ENCODE data around the gene HMX3. TPM values are rescaled to one million over a fixed set of nuclear protein-coding genes. Genes with fewer than 3 reads are reported as not detected.

HMX3 gene
- total RNA-seq, 2 donors from 2014 or later = 0.21 TPM; not detected in 1

DNA sequence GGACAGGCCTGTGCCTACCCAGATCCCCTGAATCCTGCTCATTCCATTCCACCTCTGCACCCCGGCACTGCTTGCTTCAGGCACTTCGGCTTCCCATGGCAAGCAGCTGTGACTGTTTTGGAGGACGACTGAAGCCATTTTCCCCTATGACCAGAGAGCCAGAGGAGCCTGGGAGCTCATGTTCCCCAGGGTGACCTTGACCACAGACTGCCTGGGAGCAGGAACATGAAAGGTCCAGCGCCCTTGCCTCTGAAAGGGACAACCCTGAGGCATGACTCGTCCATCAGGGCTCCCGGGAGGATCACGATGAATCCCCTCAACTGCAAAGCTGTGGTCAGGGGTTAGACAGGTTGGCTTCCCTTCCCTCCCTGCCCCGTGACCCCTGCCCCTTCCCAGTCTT, 16.7 kb upstream of the HMX3 start:
- Mint-ChIP-seq H3K36me3 (ENCODE audit: low read depth) (no peaks in the 10 kb centered on the region), H3K4me1 (no peaks in the 10 kb centered on the region), H3K27ac (no peak overlapping the region), H3K4me3 (no peak overlapping the region), H3K9me3 (no peaks in the 10 kb centered on the region), H3K27me3 (peaks cover 52% of the 10 kb centered on the region)
- ATAC-seq (replicated peaks) = no peak

DNA sequence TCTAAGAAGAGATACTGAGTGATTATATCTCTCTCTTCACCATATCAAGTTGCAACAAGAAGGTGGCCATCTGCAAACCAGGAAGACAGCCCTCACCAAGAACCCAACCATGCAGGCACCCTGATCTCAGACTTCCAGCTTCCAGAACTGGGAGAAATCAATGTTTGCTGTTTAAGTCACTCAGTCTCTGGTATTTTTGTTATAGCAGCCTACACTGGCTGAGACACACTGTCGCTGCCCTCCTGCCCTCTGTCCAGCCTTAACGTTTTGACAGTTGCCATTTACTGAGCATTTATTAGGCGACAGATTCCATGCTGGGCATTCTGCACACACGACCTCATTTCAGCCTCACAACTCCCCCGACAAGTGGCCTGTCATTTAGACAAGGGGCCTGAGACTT, 9.5 kb upstream of the HMX3 start:
- peaks cover 59% of the 10 kb centered on the region for H3K27me3 Mint-ChIP-seq
- ATAC-seq (replicated peaks) = no peak
- H3K36me3 Mint-ChIP-seq (ENCODE audit: low read depth) = no peaks in the 10 kb centered on the region
- H3K4me1 Mint-ChIP-seq = no peaks in the 10 kb centered on the region
- H3K27ac Mint-ChIP-seq = no peak overlapping the region
- no peak overlapping the region for H3K4me3 Mint-ChIP-seq
- no peaks in the 10 kb centered on the region for H3K9me3 Mint-ChIP-seq

DNA sequence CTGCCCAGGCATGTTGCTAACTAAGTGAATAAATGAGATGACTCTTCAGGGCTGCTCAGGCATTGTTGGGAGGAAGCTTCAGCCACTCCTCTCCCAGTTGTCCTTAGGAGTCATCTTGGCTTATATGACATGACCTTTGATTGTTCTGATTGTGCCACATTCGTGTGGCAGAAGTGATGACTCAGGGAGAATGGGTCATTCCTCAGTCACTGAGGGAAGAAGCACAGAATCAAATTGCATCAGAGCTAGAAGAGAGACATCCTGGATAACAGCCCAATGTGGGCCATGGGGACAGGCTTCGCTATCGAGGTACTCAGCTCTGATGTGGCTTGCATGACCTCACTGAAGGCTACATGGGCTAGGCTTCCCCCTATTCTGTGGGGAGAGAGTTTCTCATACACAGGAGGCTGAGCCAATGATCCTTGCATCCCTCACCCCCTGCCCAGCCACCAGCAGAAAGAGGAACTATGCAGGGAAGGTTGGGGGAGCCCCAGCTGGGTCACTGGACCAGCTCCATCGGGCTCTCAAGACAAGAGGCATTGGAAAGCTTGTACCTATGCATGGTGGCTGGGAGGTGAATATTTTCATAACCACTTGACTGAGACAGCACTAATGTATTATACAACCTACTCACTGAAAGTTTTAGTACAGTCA, 6.0 kb upstream of the HMX3 start:
- H3K9me3 Mint-ChIP-seq = no peaks in the 10 kb centered on the region
- H3K27me3 Mint-ChIP-seq = peaks cover 71% of the 10 kb centered on the region
- ATAC-seq (replicated peaks) = peak; percentile 38
- peaks cover 10% of the 10 kb centered on the region for H3K4me1 Mint-ChIP-seq
- no peaks in the 10 kb centered on the region for H3K36me3 Mint-ChIP-seq (ENCODE audit: low read depth)
- no peak overlapping the region for H3K27ac Mint-ChIP-seq
- H3K4me3 Mint-ChIP-seq = no peak overlapping the region

DNA sequence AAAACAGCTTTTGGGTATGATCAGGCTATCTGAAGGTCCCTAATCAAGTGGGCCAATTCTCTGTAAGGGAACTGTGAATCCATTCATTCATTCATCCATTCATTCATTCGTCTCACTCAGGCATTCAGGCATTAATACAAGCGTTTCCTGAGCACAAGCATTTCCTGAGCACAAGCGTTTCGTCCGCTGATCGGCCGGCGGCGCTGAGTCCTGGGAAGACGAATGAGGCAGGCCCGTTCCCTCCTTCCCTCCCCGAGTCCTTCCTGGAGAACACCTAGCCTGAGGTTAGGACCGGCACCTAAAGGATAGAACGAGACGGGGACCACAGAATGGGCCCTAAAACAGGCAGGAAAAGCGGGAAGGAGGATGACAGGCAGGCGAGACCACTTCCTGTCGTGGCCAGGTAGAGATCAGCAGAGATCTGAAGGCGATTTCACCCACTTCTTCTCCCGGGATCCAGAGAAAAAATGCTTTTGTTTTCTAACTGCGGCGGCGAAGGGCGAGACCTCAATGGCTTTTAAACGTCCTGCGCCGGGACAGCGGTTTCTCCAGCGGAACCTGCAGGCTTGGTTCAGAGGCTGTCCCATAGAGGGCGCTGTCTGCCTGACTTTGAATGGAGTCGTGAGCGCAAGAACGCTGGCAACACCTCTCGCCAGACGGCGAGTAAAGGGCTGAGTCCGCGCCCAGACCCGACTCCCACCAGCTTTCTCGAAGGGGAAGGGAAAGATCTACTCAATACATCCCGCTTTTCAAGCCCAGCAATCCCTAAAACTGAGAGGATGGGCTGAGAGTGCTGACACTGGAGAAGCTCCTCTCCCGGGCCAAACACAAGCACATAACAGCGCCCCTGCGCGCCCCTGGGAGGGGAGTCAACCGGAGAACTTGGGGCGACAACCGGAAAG, 2.9 kb upstream of the HMX3 start:
- ATAC-seq (replicated peaks) = peak; percentile 83
- no peak overlapping the region for H3K27ac Mint-ChIP-seq
- H3K9me3 Mint-ChIP-seq = no peaks in the 10 kb centered on the region
- peaks cover 6% of the 10 kb centered on the region for H3K36me3 Mint-ChIP-seq (ENCODE audit: low read depth)
- H3K4me3 Mint-ChIP-seq = peak overlapping the region; percentile 67
- H3K4me1 Mint-ChIP-seq = peaks cover 10% of the 10 kb centered on the region
- H3K27me3 Mint-ChIP-seq = peaks cover 56% of the 10 kb centered on the region

DNA sequence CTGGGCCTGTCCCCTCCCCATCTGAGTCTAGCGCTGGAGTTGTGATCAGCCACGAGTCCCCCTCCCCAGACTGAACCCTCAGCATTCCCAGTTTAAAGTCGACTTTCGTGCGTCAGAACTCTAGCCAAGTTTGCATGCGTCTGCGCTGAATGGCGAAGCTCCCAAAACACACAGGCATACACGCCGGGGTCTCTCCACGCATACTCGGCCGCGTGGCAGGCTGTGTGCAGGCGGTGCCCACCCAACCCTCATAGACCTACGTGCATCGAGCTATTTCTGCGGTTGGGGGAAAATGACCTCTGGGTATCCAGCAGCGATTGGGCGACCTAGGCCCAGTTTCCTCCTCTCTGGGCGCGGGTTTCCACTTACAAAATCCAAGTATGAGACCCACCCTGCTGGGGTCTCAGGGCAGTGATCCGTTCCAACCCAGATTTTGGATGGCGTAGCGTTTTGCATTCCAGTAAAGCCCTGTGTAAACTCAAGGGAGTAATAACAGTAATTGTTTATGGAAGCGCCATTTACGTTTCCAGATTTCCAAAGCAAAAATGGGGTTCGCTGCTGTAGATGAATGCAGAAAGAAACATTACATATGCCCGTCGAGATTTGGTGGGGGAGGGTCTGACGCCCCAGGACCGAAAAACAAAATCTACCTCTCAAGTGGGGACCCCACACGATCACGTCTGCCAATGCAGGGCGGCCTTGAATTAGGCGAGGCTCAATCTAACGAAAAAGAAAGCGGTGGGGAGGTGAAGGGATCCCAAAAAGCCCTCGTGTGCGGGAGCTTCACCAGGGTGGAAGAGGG, 2.0 kb upstream of the HMX3 start:
- no peak for ATAC-seq (replicated peaks)
- H3K4me3 Mint-ChIP-seq = peak overlapping the region; percentile 67
- H3K27ac Mint-ChIP-seq = no peak overlapping the region
- H3K4me1 Mint-ChIP-seq = peaks cover 10% of the 10 kb centered on the region
- H3K9me3 Mint-ChIP-seq = no peaks in the 10 kb centered on the region
- H3K36me3 Mint-ChIP-seq (ENCODE audit: low read depth) = peaks cover 12% of the 10 kb centered on the region
- peaks cover 56% of the 10 kb centered on the region for H3K27me3 Mint-ChIP-seq

DNA sequence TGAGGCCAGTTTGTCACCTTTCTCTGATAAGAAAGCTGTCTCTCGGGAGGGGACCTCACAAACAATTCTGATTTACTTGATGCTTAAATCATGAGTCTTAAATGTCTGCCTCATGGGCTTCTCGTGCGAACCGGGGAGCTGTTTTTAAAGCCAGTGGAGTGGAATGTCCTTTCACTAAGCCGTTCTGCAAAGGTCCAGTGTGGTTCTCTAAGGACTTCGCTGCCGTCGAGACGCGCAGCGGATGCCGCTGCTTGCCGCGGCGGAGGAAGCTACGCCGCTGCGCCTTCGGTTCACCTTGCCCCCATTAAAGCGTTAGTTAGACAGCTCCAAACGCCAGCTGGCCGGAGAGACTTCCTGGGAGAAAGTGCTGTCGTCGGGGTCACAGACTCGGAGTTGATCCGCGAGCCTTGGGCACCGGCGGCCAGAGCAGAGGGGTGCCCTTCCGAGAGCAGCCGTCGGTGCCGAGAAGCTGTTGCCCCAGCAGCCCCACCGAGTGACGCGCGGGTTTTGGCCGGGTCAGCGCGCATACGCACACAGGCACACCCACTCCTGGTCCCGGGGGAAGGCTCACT, 1.3 kb upstream of the HMX3 start:
- peaks cover 10% of the 10 kb centered on the region for H3K4me1 Mint-ChIP-seq
- no peak for ATAC-seq (replicated peaks)
- no peaks in the 10 kb centered on the region for H3K9me3 Mint-ChIP-seq
- peaks cover 16% of the 10 kb centered on the region for H3K36me3 Mint-ChIP-seq (ENCODE audit: low read depth)
- no peak overlapping the region for H3K27ac Mint-ChIP-seq
- peaks cover 58% of the 10 kb centered on the region for H3K27me3 Mint-ChIP-seq
- H3K4me3 Mint-ChIP-seq = peak overlapping the region; percentile 67

DNA sequence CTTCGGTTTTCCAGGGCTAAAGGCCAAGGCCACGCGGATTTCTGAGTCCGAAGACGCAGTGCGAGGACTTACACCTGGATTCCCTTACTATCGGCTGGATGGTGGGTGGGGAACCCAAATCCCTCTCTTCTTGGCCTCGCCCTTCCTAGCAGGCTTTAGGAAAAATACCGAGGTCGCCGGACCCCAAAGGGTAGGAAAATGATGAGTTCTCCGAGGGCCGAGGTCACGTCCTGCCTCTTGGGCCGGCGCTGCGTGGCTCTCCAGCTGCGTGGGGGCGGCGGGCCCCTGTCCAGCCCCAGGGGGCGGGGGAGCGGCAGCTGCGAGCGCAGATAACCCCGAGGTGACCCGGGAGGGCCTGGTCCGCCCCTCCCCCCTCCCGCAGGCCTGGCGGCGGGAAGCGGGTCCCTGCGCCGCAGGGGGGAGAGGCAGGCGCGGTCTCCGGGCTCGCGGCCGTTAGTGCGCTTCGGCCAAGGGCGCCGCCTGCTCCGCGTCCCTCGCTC, 805 bp upstream of the HMX3 start:
- Mint-ChIP-seq H3K27me3 (peaks cover 57% of the 10 kb centered on the region), H3K4me3 (peak overlapping the region; percentile 67), H3K27ac (no peak overlapping the region), H3K36me3 (ENCODE audit: low read depth) (peaks cover 19% of the 10 kb centered on the region), H3K9me3 (no peaks in the 10 kb centered on the region), H3K4me1 (peaks cover 10% of the 10 kb centered on the region)
- no peak for ATAC-seq (replicated peaks)

DNA sequence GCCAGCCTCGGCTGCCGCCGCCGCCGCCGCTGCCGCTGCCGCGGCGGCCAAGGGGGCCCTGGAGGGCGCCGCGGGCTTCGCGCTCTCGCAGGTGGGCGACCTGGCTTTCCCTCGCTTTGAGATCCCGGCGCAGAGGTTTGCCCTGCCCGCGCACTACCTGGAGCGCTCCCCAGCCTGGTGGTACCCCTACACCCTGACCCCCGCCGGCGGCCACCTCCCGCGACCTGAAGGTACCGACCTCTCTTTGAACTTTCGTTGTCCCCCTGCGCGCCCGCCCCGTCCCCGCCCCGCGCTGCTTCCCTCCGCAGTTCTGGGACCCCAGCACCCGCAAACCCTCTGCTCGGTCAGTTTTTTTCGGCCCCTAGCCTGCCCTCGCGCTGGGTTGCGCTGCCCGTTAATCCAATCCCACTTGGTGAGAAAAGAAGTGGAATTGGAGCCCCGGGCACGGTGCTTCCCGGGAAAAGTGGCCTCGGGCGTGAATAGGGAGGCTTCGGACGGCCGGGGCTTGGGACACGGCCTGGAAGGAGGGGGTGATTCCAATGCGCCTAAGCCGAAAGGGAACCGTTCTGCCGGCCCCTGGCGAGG, 543 bp downstream of the HMX3 start:
- Mint-ChIP-seq H3K4me1 (peaks cover 10% of the 10 kb centered on the region), H3K36me3 (ENCODE audit: low read depth) (peaks cover 19% of the 10 kb centered on the region), H3K9me3 (no peaks in the 10 kb centered on the region), H3K27ac (no peak overlapping the region), H3K27me3 (peaks cover 57% of the 10 kb centered on the region), H3K4me3 (peak overlapping the region; percentile 80)
- ATAC-seq (replicated peaks) = no peak

DNA sequence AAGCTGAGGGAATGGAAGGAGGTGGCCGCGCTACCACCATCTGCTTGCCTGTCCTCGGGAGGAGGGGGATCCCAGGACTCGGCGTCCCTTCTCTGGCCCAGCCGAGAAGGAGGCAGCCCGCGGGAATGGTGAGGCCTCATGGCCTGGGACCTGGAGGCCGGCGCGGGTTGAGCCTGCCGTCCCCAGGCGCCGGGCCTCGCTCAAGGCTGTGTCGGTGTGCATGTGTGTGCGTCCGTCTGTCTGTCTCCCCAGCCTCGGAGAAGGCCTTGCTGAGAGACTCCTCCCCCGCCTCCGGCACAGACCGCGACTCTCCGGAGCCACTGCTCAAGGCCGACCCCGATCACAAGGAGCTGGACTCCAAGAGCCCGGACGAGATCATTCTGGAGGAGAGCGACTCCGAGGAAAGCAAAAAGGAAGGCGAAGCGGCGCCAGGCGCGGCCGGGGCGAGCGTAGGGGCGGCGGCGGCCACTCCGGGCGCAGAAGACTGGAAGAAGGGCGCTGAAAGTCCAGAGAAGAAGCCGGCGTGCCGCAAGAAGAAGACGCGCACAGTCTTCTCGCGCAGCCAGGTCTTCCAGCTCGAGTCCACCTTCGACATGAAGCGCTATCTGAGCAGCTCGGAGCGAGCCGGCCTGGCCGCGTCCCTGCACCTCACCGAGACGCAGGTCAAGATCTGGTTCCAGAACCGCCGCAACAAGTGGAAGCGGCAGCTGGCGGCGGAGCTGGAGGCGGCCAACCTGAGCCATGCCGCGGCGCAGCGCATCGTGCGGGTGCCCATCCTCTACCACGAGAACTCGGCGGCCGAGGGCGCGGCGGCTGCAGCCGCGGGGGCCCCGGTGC, 1.3 kb downstream of the HMX3 start:
- Mint-ChIP-seq H3K27me3 (peaks cover 59% of the 10 kb centered on the region), H3K4me1 (peaks cover 10% of the 10 kb centered on the region), H3K27ac (no peak overlapping the region), H3K36me3 (ENCODE audit: low read depth) (peaks cover 19% of the 10 kb centered on the region), H3K9me3 (no peaks in the 10 kb centered on the region), H3K4me3 (peak overlapping the region; percentile 80)
- no peak for ATAC-seq (replicated peaks)

DNA sequence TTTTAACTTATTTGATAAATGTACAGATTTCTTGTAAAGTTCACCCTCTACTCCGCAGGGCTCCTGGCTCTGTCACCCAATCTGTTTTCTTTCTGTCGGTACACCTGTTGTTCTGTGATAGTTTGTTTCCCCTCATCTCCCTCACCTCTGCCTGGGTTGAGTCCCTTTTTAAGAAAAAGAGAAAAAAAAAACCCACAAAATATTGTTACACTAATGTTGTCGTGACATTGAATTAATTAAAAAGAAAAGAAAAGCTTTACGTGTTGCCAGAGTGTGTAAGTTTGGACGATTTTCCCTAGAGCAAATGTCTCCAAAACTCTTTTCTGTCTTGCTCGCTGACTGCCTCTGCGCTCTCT, 3.4 kb downstream of the HMX3 start:
- Mint-ChIP-seq H3K36me3 (ENCODE audit: low read depth) (peaks cover 19% of the 10 kb centered on the region), H3K4me3 (peak overlapping the region; percentile 41), H3K27ac (no peak overlapping the region), H3K9me3 (no peaks in the 10 kb centered on the region), H3K27me3 (peaks cover 55% of the 10 kb centered on the region), H3K4me1 (peaks cover 2% of the 10 kb centered on the region)
- ATAC-seq (replicated peaks) = no peak

DNA sequence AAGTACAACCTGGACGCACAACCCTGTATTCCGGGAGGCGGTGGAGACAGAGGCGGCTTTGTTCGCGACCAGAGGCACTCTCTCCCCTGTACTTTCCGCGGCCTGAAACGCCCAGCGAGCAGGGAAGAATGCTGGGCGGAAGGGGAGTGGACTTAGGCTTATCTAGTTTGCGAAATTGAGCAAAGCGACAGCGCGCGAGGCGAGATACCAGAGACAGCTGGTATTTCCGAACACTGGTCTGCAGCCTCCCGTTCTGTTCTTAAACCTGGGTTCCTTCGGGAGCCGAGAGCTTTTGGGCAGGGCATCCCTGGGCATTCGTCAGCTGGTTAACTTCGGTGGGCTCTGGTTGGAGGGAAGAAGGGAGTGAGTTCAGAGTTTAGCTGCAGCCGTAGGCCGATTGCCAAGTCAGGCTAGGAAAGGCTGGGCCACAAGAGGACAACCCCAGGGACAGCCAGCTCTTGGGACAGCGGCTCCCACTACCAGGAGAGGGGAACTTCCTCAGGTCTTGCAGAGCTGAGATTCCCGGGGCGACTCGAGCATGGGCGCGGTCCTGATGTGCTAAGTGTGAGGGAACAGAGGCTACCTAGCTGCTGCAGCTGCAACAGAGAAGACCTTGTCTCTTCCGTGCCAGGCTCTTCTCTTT, 3.9 kb downstream of the HMX3 start:
- peaks cover 19% of the 10 kb centered on the region for H3K36me3 Mint-ChIP-seq (ENCODE audit: low read depth)
- H3K27ac Mint-ChIP-seq = no peak overlapping the region
- H3K9me3 Mint-ChIP-seq = no peaks in the 10 kb centered on the region
- no peaks in the 10 kb centered on the region for H3K4me1 Mint-ChIP-seq
- peaks cover 56% of the 10 kb centered on the region for H3K27me3 Mint-ChIP-seq
- no peak for ATAC-seq (replicated peaks)
- peak overlapping the region; percentile 41 for H3K4me3 Mint-ChIP-seq

DNA sequence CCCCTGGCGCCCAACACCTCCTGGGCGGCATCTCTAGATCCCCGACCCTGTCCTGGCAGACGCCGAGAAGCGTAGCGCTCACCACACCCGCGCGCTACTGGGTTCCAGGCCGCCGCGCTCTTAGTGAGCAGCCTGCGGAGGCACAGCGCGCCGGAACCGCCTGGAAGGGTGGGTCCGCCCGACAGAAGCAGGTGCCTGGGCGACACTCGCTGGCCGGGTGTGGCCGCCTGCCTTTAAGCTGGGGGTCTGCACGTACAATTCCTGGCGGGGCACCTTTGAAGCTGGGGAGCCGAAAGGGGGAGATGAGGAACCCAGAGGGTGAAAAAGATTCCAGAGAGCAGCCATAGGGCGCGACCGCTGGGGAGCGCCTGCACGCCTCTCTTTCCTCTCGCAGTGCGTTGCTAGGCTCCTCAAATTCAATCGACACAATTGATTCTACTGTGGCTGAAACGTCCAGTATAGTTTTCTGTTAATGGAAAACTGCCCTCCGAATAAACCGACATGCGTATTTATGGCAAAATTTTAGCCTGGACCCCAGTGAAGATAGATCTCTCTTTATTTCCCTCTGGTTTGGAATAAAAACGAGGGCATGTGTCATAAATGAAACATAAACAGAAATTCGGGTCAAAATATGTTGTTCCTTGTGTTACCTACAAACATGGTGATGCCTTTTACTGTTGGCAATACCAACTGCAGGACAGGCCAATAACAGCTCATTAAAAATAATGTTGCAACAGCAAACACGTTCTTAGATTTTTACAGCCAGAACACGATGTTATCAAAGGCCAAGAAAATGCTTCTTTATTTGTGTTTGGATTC, 4.6 kb downstream of the HMX3 start:
- Mint-ChIP-seq H3K36me3 (ENCODE audit: low read depth) (peaks cover 19% of the 10 kb centered on the region), H3K4me1 (peaks cover 6% of the 10 kb centered on the region), H3K27ac (no peak overlapping the region), H3K4me3 (peak overlapping the region; percentile 41), H3K27me3 (peaks cover 64% of the 10 kb centered on the region), H3K9me3 (no peaks in the 10 kb centered on the region)
- no peak for ATAC-seq (replicated peaks)

Measured in activated T-helper 17 cell treated with anti-CD3 and anti-CD28 coated beads, Interleukin-2, amount 50 U/mL, for 72 hours (primary cell).